Measurements from ENCODE around the gene TEKT2. TPM values are rescaled to one million over a fixed set of nuclear protein-coding genes. Genes with fewer than 3 reads are reported as not detected.

Gene TEKT2
- total RNA-seq, 1 experiment from 2014 or later, result 0.20 TPM

DNA sequence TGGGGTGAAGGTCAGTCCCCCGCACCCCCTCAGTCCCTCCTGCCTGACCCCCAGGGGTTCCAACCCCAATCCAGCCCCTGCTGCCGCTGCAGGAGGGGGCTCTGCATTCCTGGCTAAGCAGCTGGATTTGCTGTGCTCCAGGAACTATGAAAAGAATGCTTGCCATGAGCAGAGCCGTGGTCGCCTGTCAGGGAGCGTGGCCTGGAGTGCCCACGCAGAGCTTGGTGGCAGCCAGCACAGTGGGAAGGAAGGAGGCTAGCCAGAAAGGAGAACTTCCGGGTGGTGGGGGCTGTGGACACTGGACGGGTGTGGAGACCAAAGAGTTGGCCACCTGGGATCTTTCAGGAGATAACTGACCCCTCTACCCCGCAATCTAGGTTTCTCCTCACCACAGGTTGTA is 35.6 kb downstream of the TEKT2 start:
- WGBS (ENCODE audit: extremely low coverage, insufficient read length, low lambda C conversion rate), result no CpG with 5 or more reads among the region's 9 CpGs
- Mint-ChIP-seq H3K27ac (no peak overlapping the region), H3K4me1 (peaks cover 9 to 27% of the 10 kb centered on the region in 2 experiments), H3K9me3 (no peaks in the 10 kb centered on the region), H3K27me3 (ENCODE audit: low read depth) (peaks cover 29% of the 10 kb centered on the region), H3K4me3 (no peak overlapping the region), H3K36me3 (ENCODE audit: insufficient read depth in 1 of 3, low read depth in 3 of 3) (no peaks in the 10 kb centered on the region)
- Histone ChIP-seq H3K56ac (ENCODE audit: insufficient read length, low read depth, low read length) (no peak overlapping the region), H4K8ac (replicated peaks; ENCODE audit: insufficient read length, low read depth, low read length) (no peak overlapping the region), H4K20me1 (ENCODE audit: control insufficient read depth, insufficient read depth, insufficient read length) (no peaks in the 10 kb centered on the region), H2BK15ac (ENCODE audit: low read depth, low read length) (no peak overlapping the region; the same call in 1 of the 2 replicates), H3K23ac (ENCODE audit: insufficient read length, low read depth, low read length) (no peak overlapping the region), H3K4me1 (ENCODE audit: insufficient read depth, low read length) (no peaks in the 10 kb centered on the region), H3K23me2 (ENCODE audit: insufficient read length, low read depth, low read length, poor library complexity, severe bottlenecking) (no peaks in the 10 kb centered on the region), H3K27ac (ENCODE audit: insufficient read length, low read depth, low read length) (no peak overlapping the region), H2AK5ac (ENCODE audit: insufficient read length, low read length) (no peak overlapping the region), H3K18ac (ENCODE audit: insufficient read length, low read depth, low read length) (no peak overlapping the region), H3K79me2 (ENCODE audit: insufficient read depth, low read length) (no peaks in the 10 kb centered on the region), H4K91ac (ENCODE audit: insufficient read length, low read depth, low read length) (no peak overlapping the region), H3K9ac (ENCODE audit: extremely low read depth, insufficient read length, low read length) (no peak overlapping the region), H3K14ac (ENCODE audit: insufficient read depth, low read length) (no peak overlapping the region; the same call in 1 of the 2 replicates), H4K5ac (ENCODE audit: insufficient read length, low read depth, low read length) (no peak overlapping the region), H3K4me2 (ENCODE audit: insufficient read depth, insufficient read length, low read length) (no peak overlapping the region), H3K27me3 (ENCODE audit: insufficient read depth, low read length) (peaks cover 10% of the 10 kb centered on the region; the same call in 1 of the 2 replicates), H2AFZ (ENCODE audit: low read length) (no peak overlapping the region), H2BK5ac (ENCODE audit: insufficient read length, low read length) (no peak overlapping the region), H3K4ac (ENCODE audit: low read depth, low read length) (no peak overlapping the region), H3K9me3 (ENCODE audit: control insufficient read depth, low read depth, low read length) (no peaks in the 10 kb centered on the region), H2BK120ac (ENCODE audit: low read depth, low read length, poor library complexity, severe bottlenecking) (no peak overlapping the region), H2BK12ac (ENCODE audit: insufficient read length, low read depth, low read length) (no peak overlapping the region), H2BK20ac (ENCODE audit: low read depth, low read length, poor library complexity, severe bottlenecking) (no peak overlapping the region), H3K79me1 (ENCODE audit: insufficient read depth, low read depth, low read length, poor library complexity, severe bottlenecking) (no peaks in the 10 kb centered on the region), H3T11ph (ENCODE audit: low read length) (no peak overlapping the region)
- TF ChIP-seq, protein P1, sequence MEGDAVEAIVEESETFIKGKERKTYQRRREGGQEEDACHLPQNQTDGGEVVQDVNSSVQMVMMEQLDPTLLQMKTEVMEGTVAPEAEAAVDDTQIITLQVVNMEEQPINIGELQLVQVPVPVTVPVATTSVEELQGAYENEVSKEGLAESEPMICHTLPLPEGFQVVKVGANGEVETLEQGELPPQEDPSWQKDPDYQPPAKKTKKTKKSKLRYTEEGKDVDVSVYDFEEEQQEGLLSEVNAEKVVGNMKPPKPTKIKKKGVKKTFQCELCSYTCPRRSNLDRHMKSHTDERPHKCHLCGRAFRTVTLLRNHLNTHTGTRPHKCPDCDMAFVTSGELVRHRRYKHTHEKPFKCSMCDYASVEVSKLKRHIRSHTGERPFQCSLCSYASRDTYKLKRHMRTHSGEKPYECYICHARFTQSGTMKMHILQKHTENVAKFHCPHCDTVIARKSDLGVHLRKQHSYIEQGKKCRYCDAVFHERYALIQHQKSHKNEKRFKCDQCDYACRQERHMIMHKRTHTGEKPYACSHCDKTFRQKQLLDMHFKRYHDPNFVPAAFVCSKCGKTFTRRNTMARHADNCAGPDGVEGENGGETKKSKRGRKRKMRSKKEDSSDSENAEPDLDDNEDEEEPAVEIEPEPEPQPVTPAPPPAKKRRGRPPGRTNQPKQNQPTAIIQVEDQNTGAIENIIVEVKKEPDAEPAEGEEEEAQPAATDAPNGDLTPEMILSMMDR (conservative IDR thresholded peaks at IDR 0.05), result no peak
- DNase-seq, result no peak

All from H9 (cell line).